ENCODE results near the gene SCN5A.

The SCN5A gene

GRCh38 chr3:38562467-38562925, 87.0 kb downstream of the SCN5A start:
- TF ChIP-seq ARNTL (CRISPR knock-in tag; IDR thresholded peaks at IDR 0.05; ENCODE audit: borderline replicate concordance, low read depth): no peak
- TF ChIP-seq RARB (CRISPR knock-in tag; IDR thresholded peaks at IDR 0.05): no peak
- TF ChIP-seq ZNF8 (CRISPR knock-in tag; IDR thresholded peaks at IDR 0.05): no peak
- TF ChIP-seq SNAI2 (CRISPR knock-in tag; IDR thresholded peaks at IDR 0.05): no peak
- ATAC-seq: no peak

GRCh38 chr3:38561746-38562466, 87.6 kb downstream of the SCN5A start:
- no peak for TF ChIP-seq CSRNP3 (CRISPR knock-in tag; IDR thresholded peaks at IDR 0.05)
- no peak for TF ChIP-seq ZFP30 (CRISPR knock-in tag; IDR thresholded peaks at IDR 0.05)
- no peak for TF ChIP-seq RARB (CRISPR knock-in tag; IDR thresholded peaks at IDR 0.05)
- no peak for TF ChIP-seq CREB5 (CRISPR knock-in tag; IDR thresholded peaks at IDR 0.05; ENCODE audit: low read depth)
- no peak for TF ChIP-seq ARNTL (CRISPR knock-in tag; IDR thresholded peaks at IDR 0.05; ENCODE audit: borderline replicate concordance, low read depth)
- no peak for TF ChIP-seq ESRRG (CRISPR knock-in tag; IDR thresholded peaks at IDR 0.05)
- no peak for TF ChIP-seq ZNF565 (CRISPR knock-in tag; conservative IDR thresholded peaks at IDR 0.05; ENCODE audit: low read depth)
- no peak for TF ChIP-seq ZNF8 (CRISPR knock-in tag; IDR thresholded peaks at IDR 0.05)
- no peak for TF ChIP-seq PATZ1 (CRISPR knock-in tag; IDR thresholded peaks at IDR 0.05; ENCODE audit: borderline replicate concordance)
- TF ChIP-seq CSDC2 (CRISPR knock-in tag; IDR thresholded peaks at IDR 0.05): no peak
- TF ChIP-seq TOX (CRISPR knock-in tag; IDR thresholded peaks at IDR 0.05; ENCODE audit: borderline replicate concordance): no peak
- TF ChIP-seq ZFP3 (CRISPR knock-in tag; IDR thresholded peaks at IDR 0.05): no peak
- TF ChIP-seq GLIS3 (CRISPR knock-in tag; IDR thresholded peaks at IDR 0.05): no peak
- TF ChIP-seq BACH2 (CRISPR knock-in tag; IDR thresholded peaks at IDR 0.05; ENCODE audit: borderline replicate concordance): no peak
- TF ChIP-seq ISL1 (CRISPR knock-in tag; IDR thresholded peaks at IDR 0.05): no peak
- TF ChIP-seq TSHZ2 (CRISPR knock-in tag; IDR thresholded peaks at IDR 0.05): no peak
- no peak for TF ChIP-seq POU6F1 (CRISPR knock-in tag; IDR thresholded peaks at IDR 0.05; ENCODE audit: borderline replicate concordance, low read depth)
- no peak for ATAC-seq

GRCh38 chr3:38560996-38561717, 88.3 kb downstream of the SCN5A start:
- ATAC-seq: no peak
- TF ChIP-seq PATZ1 (CRISPR knock-in tag; IDR thresholded peaks at IDR 0.05; ENCODE audit: borderline replicate concordance) (no peak), CSDC2 (CRISPR knock-in tag; IDR thresholded peaks at IDR 0.05) (no peak), ZNF8 (CRISPR knock-in tag; IDR thresholded peaks at IDR 0.05) (no peak), ZFP3 (CRISPR knock-in tag; IDR thresholded peaks at IDR 0.05) (no peak), ARNTL (CRISPR knock-in tag; IDR thresholded peaks at IDR 0.05; ENCODE audit: borderline replicate concordance, low read depth) (no peak), CSRNP3 (CRISPR knock-in tag; IDR thresholded peaks at IDR 0.05) (no peak), RARB (CRISPR knock-in tag; IDR thresholded peaks at IDR 0.05) (no peak), ZFP30 (CRISPR knock-in tag; IDR thresholded peaks at IDR 0.05) (no peak), TSHZ2 (CRISPR knock-in tag; IDR thresholded peaks at IDR 0.05) (no peak), ISL1 (CRISPR knock-in tag; IDR thresholded peaks at IDR 0.05) (no peak)

All from SK-N-SH treated with all-trans-retinoic acid at 6 μM for 48 hours (cell line).